ENCODE data around the gene MYO5C. TPM values are rescaled to one million over a fixed set of nuclear protein-coding genes. Genes with fewer than 3 reads are reported as not detected.

MYO5C gene
- total RNA-seq, 4 donors from 2014 or later = 6.4 to 23.5 (median 13.9) TPM

- WGBS, 2 donors = 82 to 83% methylated on average over 10 of the region's 10 CpGs
- peak in 1 of 2 donors; percentile 67 for DNase-seq (ENCODE audit: low spot score in 2 of 2)
- TF ChIP-seq CTCF (IDR thresholded peaks at IDR 0.05) (no peak), POLR2A (IDR thresholded peaks at IDR 0.05) (no peak)
- intact Hi-C loops (cut with DNase I; ENCODE audit: low total_unique reads) = no loop called here
- no peak overlapping the region for H3K4me3 ChIP-seq (ENCODE audit: low read depth, poor library complexity, severe bottlenecking)
These were observed 114.7 kb downstream of the MYO5C start for GRCh38 chr15:52180851-52181450.

- WGBS, 2 donors = 11 to 12% methylated on average over 31 of the region's 31 CpGs
These were observed 115.3 kb downstream of the MYO5C start for GRCh38 chr15:52180196-52180835.

GRCh38 chr15:52179278-52180195 is 116.1 kb downstream of the MYO5C start:
- H3K4me3 ChIP-seq (ENCODE audit: low read depth, poor library complexity, severe bottlenecking) = peak overlapping the region; percentile 70
- intact Hi-C loops (cut with DNase I; ENCODE audit: low total_unique reads) = no loop called here
- peak in 1 of 2 donors; percentile 9 for TF ChIP-seq POLR2A (IDR thresholded peaks at IDR 0.05)
- no peak for TF ChIP-seq CTCF (IDR thresholded peaks at IDR 0.05)
- peak; percentile 78 to 97 for DNase-seq (ENCODE audit: low spot score in 2 of 2)
- 1% methylated on average over 54 to 63 of the region's 105 CpGs for WGBS, 2 donors

More at GRCh38 chr15:52180196-52180835, 115.3 kb downstream of the MYO5C start:
- intact Hi-C loops (cut with DNase I; ENCODE audit: low total_unique reads) = no loop called here
- H3K4me3 ChIP-seq (ENCODE audit: low read depth, poor library complexity, severe bottlenecking) = peak overlapping the region; percentile 70
- peak; percentile 24 to 65 for DNase-seq (ENCODE audit: low spot score in 2 of 2)
- TF ChIP-seq CTCF (IDR thresholded peaks at IDR 0.05) (no peak), POLR2A (IDR thresholded peaks at IDR 0.05) (no peak)

GRCh38 chr15:52178765-52179164 is 116.8 kb downstream of the MYO5C start:
- peak in 1 of 2 donors; percentile 81 for DNase-seq (ENCODE audit: low spot score in 2 of 2)
- H3K4me3 ChIP-seq (ENCODE audit: low read depth, poor library complexity, severe bottlenecking) = peak overlapping the region; percentile 70
- intact Hi-C loops (cut with DNase I; ENCODE audit: low total_unique reads) = no loop called here
- 24% methylated on average over 10 of the region's 10 CpGs for WGBS, 2 donors
- TF ChIP-seq CTCF (IDR thresholded peaks at IDR 0.05) = no peak
- TF ChIP-seq POLR2A (IDR thresholded peaks at IDR 0.05) = no peak

- no peak for DNase-seq (ENCODE audit: low spot score in 2 of 2)
- intact Hi-C loops (cut with DNase I; ENCODE audit: low total_unique reads) = no loop called here
- 80 to 84% methylated on average over 2 of the region's 2 CpGs for WGBS, 2 donors
- TF ChIP-seq POLR2A (IDR thresholded peaks at IDR 0.05) = no peak
- no peak for TF ChIP-seq CTCF (IDR thresholded peaks at IDR 0.05)
- no peak overlapping the region for H3K4me3 ChIP-seq (ENCODE audit: low read depth, poor library complexity, severe bottlenecking)
These were observed 122.7 kb downstream of the MYO5C start for GRCh38 chr15:52172869-52173268.
